Natural killer cell (primary cell): ENCODE results near the gene CHCHD1. TPM values are rescaled to one million over a fixed set of nuclear protein-coding genes. Genes with fewer than 3 reads are reported as not detected.

Experiments
- ATAC-seq, 3 donors: fragments of 150-1000 bp in 2 of 3; fragments of 200-7000 bp in 1 of 3; cut with Tn5 transposase; 1 replicate in 1 of 3; 2 replicates in 2 of 3; pipeline ENCODE4 v1.10.0; 2021; ENCODE audit warnings: mild to moderate bottlenecking in 2 of 3, moderate library complexity in 2 of 3
- DNase-seq, 2 donors: peaks; one replicate each; pipeline versions ENCODE4 v3.0.0 to v3.0.0-alpha.2; 2013 to 2021; ENCODE audit warnings: mixed read lengths in 1 of 2
- H3K27ac ChIP-seq: one replicate; pipeline ENCODE4 v1.5.1; 2013; ENCODE audit warnings: mild to moderate bottlenecking, low read length
- H3K27me3 ChIP-seq: one replicate; pipeline ENCODE4 v1.6.1; 2013; ENCODE audit warnings: low read length; ENCODE audit not compliant: control insufficient read depth, insufficient read depth
- H3K36me3 ChIP-seq: one replicate; pipeline ENCODE4 v1.6.1; 2013; ENCODE audit warnings: low read length; ENCODE audit not compliant: control insufficient read depth, insufficient read depth
- H3K4me1 ChIP-seq: one replicate; pipeline ENCODE4 v1.6.1; 2013; ENCODE audit warnings: low read length; ENCODE audit not compliant: control insufficient read depth, insufficient read depth
- H3K4me3 ChIP-seq: one replicate; pipeline ENCODE4 v1.5.1; 2013; ENCODE audit warnings: low read length
- H3K9me3 ChIP-seq: one replicate; pipeline ENCODE4 v1.6.1; 2013; ENCODE audit warnings: low read length; ENCODE audit not compliant: control insufficient read depth, insufficient read depth
- H3K27ac Mint-ChIP-seq, 2 donors: one replicate each; pipeline ENCODE4 v1.8.0; 2022; ENCODE audit warnings: mild to moderate bottlenecking in 2 of 2, mixed read lengths in 2 of 2, moderate library complexity in 1 of 2
- H3K27me3 Mint-ChIP-seq, 2 donors: one replicate each; pipeline ENCODE4 v1.8.0; 2022; ENCODE audit warnings: low read depth in 2 of 2, mixed read lengths in 2 of 2
- H3K36me3 Mint-ChIP-seq: one replicate; pipeline ENCODE4 v1.8.0; 2022; ENCODE audit warnings: mixed read lengths
- H3K4me1 Mint-ChIP-seq, 2 donors: one replicate each; pipeline ENCODE4 v1.8.0; 2022; ENCODE audit warnings: mixed read lengths in 2 of 2
- H3K4me3 Mint-ChIP-seq: one replicate; pipeline ENCODE4 v1.8.0; 2022; ENCODE audit warnings: mild to moderate bottlenecking, moderate library complexity, mixed read lengths
- H3K9me3 Mint-ChIP-seq, 2 donors: one replicate each; pipeline ENCODE4 v1.8.0; 2022; ENCODE audit warnings: mixed read lengths in 2 of 2
- CTCF ChIP-seq: fragments of 200-600 bp; IDR thresholded peaks from one replicate; pipeline ENCODE4 v1.8.0; 2022; ENCODE audit warnings: antibody characterized with exemption
- WGBS: methylation state at CpG from one replicate; pipeline ENCODE4 v1.1.7; 2013; ENCODE audit warnings: missing lambda C conversion rate; ENCODE audit not compliant: insufficient coverage; 5-methylcytosine and 5-hydroxymethylcytosine counted together
- intact Hi-C: fragments of 100-400 bp; cut with micrococcal nuclease; formaldehyde crosslinking; loops from one replicate; pipeline ENCODE4 v1.14.2; 2022
- total RNA-seq, 4 donors: library from RNA; stranded (reverse); fragments of 120-200 nt in 1 of 4; gene quantifications; one replicate each; pipeline versions ENCODE4 v1.2.3 to v1.2.4, GENCODE V29; 2013 to 2022

Gene CHCHD1
- total RNA-seq, 3 donors from 2014 or later (not counting 1 experiment from before 2014, with no cell fraction given): 5.2 to 7.0 (median 5.9) TPM

GRCh38 chr10:73817826-73818225 lies 36.0 kb downstream of the CHCHD1 start:
- peaks cover 4 to 7% of the 10 kb centered on the region in 2 donors for H3K4me1 Mint-ChIP-seq
- Histone ChIP-seq H3K36me3 (peaks cover 49% of the 10 kb centered on the region), H3K27ac (no peak overlapping the region), H3K9me3 (no peaks in the 10 kb centered on the region), H3K27me3 (no peaks in the 10 kb centered on the region), H3K4me1 (no peaks in the 10 kb centered on the region), H3K4me3 (no peak overlapping the region)
- H3K36me3 Mint-ChIP-seq: no peaks in the 10 kb centered on the region
- 98% methylated on average over 5 of the region's 5 CpGs for WGBS
- ATAC-seq: no peak
- no peak for TF ChIP-seq CTCF
- intact Hi-C loops: no loop called here
- no peak for DNase-seq
- H3K27ac Mint-ChIP-seq: no peak overlapping the region
- no peaks in the 10 kb centered on the region for H3K27me3 Mint-ChIP-seq
- H3K9me3 Mint-ChIP-seq: no peaks in the 10 kb centered on the region
- no peak overlapping the region for H3K4me3 Mint-ChIP-seq

GRCh38 chr10:73818402-73818801 lies 36.6 kb downstream of the CHCHD1 start:
- TF ChIP-seq CTCF: no peak
- DNase-seq (no peak), ATAC-seq (no peak)
- Mint-ChIP-seq H3K4me3 (no peak overlapping the region), H3K4me1 (peaks cover 0 to 7% of the 10 kb centered on the region in 2 donors), H3K27me3 (no peaks in the 10 kb centered on the region), H3K36me3 (no peaks in the 10 kb centered on the region), H3K9me3 (no peaks in the 10 kb centered on the region), H3K27ac (no peak overlapping the region)
- H3K27me3 ChIP-seq: no peaks in the 10 kb centered on the region
- WGBS: 94% methylated on average over 10 of the region's 10 CpGs
- peaks cover 53% of the 10 kb centered on the region for H3K36me3 ChIP-seq
- H3K27ac ChIP-seq: no peak overlapping the region
- no peak overlapping the region for H3K4me3 ChIP-seq
- H3K9me3 ChIP-seq: no peaks in the 10 kb centered on the region
- intact Hi-C loops: no loop called here
- H3K4me1 ChIP-seq: no peaks in the 10 kb centered on the region

GRCh38 chr10:73819081-73819480 lies 37.2 kb downstream of the CHCHD1 start:
- Histone ChIP-seq H3K36me3 (peaks cover 56% of the 10 kb centered on the region), H3K27ac (no peak overlapping the region), H3K27me3 (no peaks in the 10 kb centered on the region), H3K4me1 (no peaks in the 10 kb centered on the region), H3K9me3 (no peaks in the 10 kb centered on the region), H3K4me3 (no peak overlapping the region)
- DNase-seq (no peak), ATAC-seq (no peak)
- TF ChIP-seq CTCF: no peak
- WGBS: 90% methylated on average over 4 of the region's 5 CpGs
- no peak overlapping the region for H3K27ac Mint-ChIP-seq
- intact Hi-C loops: no loop called here
- H3K27me3 Mint-ChIP-seq: no peaks in the 10 kb centered on the region
- peaks cover 0 to 7% of the 10 kb centered on the region in 2 donors for H3K4me1 Mint-ChIP-seq
- no peaks in the 10 kb centered on the region for H3K9me3 Mint-ChIP-seq
- no peaks in the 10 kb centered on the region for H3K36me3 Mint-ChIP-seq
- H3K4me3 Mint-ChIP-seq: no peak overlapping the region

GRCh38 chr10:73819513-73820093 lies 37.8 kb downstream of the CHCHD1 start:
- no peaks in the 10 kb centered on the region for H3K27me3 ChIP-seq
- no peaks in the 10 kb centered on the region for H3K4me1 ChIP-seq
- no peaks in the 10 kb centered on the region for H3K9me3 Mint-ChIP-seq
- ATAC-seq: no peak
- intact Hi-C loops: no loop called here
- no peak overlapping the region for H3K27ac ChIP-seq
- H3K36me3 Mint-ChIP-seq: no peaks in the 10 kb centered on the region
- H3K9me3 ChIP-seq: no peaks in the 10 kb centered on the region
- 97% methylated on average over 20 of the region's 20 CpGs for WGBS
- TF ChIP-seq CTCF: no peak
- no peak overlapping the region for H3K4me3 ChIP-seq
- peaks cover 59% of the 10 kb centered on the region for H3K36me3 ChIP-seq
- H3K4me1 Mint-ChIP-seq: peaks cover 0 to 7% of the 10 kb centered on the region in 2 donors
- no peak overlapping the region for H3K4me3 Mint-ChIP-seq
- DNase-seq: no peak
- H3K27ac Mint-ChIP-seq: no peak overlapping the region
- H3K27me3 Mint-ChIP-seq: no peaks in the 10 kb centered on the region
